ENCODE measurements around the gene LTBP1. TPM values are rescaled to one million over a fixed set of nuclear protein-coding genes. Genes with fewer than 3 reads are reported as not detected.
"Not testable (repeated sequence)": the region's sequence is repeated elsewhere in the genome, so short reads cannot be mapped to it uniquely, and the experiment has no call there.

Gene LTBP1
- total RNA-seq, 1 experiment from 2014 or later: 162 TPM

- no peak for DNase-seq (ENCODE audit: low read depth)
Measured at GRCh38 chr2:33038799-33039198, 92.0 kb downstream of the LTBP1 start.

GRCh38 chr2:33040541-33040940, 93.8 kb downstream of the LTBP1 start:
- DNase-seq (ENCODE audit: low read depth): no peak

- DNase-seq (ENCODE audit: low read depth): no peak
Measured at GRCh38 chr2:33042265-33042664, 95.5 kb downstream of the LTBP1 start.

DNA sequence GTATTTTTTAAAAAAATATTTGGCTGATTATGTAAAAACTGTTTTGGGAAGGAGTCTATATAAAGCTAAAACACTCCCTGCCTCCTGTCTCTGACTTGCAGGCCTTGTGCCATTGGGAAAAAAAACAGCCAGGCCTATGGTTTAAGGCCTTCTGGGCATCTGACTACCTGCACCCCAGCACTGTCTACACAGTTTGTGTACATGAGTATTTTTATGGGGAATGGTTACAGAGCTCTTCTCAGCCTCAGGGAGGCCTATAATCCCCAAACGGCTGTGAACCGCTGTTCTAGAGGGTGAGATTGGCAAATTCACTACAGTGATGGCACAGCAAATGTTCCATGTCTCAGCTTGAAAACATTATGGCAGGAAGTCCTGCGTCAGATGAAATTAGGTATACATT, 96.1 kb downstream of the LTBP1 start:
- no peak for DNase-seq (ENCODE audit: low read depth)

DNA sequence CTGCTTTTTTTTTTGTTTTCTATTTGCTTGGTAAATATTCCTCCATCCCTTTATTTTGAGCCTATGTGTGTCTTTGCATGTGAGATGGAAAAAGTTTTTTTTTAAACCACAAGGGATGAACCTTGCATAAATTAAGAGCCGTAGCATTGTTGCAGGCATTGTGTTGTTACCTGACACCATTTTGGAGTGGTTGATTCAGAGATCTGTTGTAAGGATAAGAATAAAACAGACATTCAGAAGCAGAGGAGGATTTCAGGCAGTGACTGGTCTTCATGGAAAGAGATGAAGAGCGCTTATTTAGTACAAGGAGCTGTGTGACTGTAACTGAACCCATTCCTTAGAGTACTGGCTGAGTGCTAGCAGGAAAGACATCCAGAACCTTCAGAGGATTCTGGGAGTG, 101.2 kb downstream of the LTBP1 start:
- DNase-seq (ENCODE audit: low read depth): peak; percentile 43

DNA sequence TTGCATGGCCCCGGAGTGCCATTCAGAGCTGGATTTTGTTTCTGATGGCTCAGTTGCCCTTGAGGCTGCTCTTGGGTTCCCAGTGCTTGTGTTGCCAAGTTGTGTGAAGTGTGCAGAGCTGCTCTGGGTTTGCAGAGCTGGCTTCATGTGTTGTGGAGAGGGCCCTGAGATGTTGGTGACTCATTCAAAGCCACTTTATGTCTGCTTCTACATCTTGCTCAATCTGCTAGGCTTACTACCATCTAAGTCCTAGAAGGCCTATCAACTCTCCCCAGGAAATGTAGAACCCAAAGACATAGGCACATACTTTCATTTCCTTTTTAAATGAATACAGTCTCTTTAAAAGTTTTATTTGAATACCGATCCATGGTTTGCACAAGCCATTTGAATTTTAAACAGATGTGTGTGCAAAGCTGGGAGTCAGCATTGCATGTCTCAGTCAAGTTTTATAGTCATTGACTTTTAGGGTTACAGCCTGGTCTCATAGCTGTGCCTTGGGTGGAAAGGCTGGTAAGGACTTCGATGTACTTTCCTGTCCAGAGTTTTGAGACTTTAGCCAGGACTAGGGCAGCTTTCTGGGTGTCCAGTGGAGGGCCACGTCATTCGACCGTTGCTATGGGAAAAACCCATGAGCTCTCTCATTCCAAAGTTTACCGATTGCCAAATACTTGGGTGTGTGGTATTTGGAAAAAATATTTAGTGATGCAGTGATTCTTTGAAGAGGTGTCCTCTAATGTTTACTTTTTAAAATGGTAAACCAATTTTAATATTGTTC, 105.0 kb downstream of the LTBP1 start:
- DNase-seq (ENCODE audit: low read depth): peak; percentile 81

DNA sequence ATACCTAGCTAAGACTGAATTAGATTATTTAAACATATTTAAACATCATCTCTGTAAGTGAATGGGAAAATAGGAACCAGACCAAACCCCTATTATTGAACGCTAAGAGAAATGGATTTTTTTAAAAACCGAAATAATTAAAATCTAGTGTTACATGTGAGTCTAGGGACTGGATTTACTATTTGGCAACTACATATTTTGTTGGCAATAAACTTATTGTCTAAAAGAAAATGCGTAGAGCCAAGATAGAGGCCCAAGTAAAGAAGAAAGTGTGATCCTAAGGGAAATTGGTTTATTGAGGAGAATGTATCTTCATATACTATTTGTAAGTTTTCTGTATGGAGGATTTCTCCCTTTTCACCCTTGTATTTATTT, 105.6 kb downstream of the LTBP1 start:
- no peak for DNase-seq (ENCODE audit: low read depth)

- not testable (repeated sequence) for DNase-seq (ENCODE audit: low read depth)
Measured at GRCh38 chr2:33052795-33053194, 106.0 kb downstream of the LTBP1 start.

DNA sequence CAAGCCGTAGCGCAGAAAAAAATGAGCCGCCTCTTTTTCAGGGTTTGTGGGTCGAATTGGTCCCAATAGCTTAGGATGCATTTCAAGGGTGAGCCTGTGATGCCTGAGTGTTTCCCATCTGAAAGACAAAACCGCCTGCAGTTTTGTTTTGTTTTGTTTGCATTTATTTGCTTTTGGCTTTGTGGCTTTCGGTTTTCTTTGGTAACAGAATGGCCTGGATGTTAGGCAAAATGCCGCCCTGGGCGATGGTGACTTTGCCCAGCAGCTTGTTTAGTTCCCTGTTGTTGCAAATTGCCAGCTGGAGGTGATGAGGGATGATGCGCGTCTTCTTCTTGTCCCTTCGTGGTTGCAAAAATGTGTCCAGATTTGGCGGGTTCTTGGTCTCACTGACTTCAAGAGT, 109.4 kb downstream of the LTBP1 start:
- no peak for DNase-seq (ENCODE audit: low read depth)

DNA sequence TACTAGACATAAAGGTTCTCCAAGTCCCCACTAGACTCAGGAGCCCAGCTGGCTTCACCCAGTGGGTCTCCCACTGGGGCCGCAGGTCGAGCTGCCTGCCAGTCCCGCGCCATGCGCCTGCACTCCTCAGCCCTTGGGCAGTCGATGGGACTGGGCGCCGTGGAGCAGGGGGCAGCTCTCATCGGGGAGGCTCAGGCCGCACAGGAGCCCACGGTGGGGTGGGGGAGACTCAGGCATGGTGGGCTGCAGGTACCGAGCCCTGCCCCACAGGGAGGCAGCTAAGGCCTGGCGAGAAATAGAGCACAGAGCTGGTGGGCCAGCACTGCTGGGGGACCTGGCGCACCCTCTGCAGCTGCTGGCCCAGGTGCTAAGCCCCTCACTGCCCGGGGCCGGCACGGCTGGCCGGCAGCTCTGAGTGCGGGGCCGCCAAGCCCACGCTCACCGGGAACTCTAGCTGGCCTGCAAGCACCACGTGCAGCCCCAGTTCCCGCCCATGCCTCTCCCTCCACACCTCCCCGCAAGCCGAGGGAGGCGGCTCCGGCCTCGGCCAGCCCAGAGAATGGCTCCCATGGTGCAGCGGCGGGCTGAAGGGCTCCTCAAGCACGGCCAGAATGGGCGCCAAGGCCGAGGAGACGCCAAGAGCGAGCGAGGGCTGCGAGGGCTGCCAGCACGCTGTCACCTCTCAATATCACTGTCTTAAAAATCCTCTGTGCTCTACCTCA, 110.7 kb downstream of the LTBP1 start:
- not testable (repeated sequence) for DNase-seq (ENCODE audit: low read depth)

GRCh38 chr2:33058716-33059470, 112.1 kb downstream of the LTBP1 start:
- no peak for DNase-seq (ENCODE audit: low read depth)

DNA sequence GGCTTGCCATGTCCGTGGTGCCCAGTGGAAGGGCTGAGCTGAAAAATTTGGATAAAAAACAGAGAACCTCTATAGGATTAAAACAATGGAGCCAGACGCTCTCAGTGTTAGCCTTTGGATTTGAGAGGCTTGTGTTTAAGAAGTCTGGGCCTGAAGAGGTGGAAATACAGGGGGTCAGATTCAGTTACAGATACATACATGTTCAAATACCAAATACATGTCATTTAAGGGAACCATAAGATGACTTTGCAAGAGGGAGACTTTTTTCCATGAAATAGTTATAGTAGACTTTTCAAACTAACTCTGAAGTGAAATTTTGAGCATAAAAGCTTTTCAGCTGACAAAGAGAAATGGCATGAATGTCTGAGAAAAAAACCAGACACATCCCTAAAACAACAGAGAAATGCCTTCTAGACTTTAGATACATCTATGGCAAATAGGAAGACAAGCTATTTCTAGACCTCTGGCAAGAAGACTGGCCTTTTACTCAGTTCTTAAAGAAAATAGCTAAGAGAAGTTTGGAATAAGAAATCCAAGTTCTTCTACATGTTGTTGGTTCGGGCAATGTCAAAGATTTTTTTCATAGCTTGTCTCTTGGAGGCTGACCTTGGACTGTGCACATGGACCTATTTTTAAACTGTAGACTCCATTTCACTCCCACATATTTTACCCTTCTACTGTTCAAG, 112.9 kb downstream of the LTBP1 start:
- DNase-seq (ENCODE audit: low read depth): no peak

- DNase-seq (ENCODE audit: low read depth): no peak
Measured at GRCh38 chr2:33060405-33060804, 113.7 kb downstream of the LTBP1 start.

GRCh38 chr2:33062665-33063250, 116.0 kb downstream of the LTBP1 start:
- DNase-seq (ENCODE audit: low read depth): no peak

DNA sequence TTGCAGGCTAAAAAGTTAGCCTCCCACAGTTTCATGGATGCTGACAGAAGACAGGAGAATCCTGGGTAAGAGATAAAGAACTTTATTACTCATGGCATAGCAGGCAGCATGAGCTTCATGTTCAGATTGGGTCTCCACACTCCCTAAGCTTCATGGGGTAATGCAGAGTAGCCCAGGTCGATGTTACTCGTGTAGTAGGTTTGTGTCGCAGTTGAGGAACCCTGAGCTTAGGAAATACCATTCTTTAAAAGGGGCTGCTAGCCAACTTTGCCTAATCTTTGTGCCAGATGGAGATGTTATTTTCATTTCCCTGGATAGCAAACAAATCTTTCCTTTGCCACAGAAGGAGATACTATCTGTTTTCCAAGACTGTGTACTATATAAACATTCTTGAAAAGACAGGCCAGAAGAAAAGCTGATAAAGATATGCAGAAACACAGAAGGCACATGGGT, 117.6 kb downstream of the LTBP1 start:
- no peak for DNase-seq (ENCODE audit: low read depth)

DNA sequence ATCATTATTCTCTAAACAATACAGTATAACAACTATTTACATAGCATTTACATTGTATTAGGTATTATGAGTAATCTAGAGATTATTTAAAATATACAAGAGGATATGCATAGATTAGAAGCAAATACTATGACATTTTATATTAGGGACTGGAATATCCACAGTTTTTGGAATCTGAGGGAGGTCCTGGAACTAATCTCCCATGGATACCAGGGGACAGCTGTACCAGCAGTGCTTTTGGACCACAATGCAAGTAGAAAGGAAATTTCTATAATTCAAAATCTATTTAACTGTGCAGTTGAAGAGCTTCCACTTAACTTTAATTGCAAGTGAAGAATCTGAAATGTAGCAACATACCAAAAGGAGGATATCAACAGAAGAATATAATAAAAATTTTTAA, 120.8 kb downstream of the LTBP1 start:
- DNase-seq (ENCODE audit: low read depth): no peak

DNA sequence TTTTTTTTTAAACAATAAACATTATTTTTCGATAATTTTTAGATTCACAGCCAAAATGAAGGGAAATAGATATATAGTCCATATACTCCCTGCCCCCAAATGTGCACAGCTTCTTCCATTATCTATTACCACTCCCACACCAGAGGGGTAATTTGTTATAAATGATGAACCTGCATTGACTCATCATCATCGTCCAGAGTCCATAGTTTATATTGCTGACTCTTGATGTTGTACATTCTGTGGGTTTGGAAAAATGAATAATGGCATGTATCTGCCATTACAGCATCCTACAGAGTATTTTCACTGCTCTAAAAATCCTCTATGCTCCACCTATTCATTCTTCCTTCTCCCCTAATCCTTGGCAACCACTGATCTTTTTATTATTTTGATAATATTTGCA, 121.5 kb downstream of the LTBP1 start:
- DNase-seq (ENCODE audit: low read depth): peak; percentile 58

DNA sequence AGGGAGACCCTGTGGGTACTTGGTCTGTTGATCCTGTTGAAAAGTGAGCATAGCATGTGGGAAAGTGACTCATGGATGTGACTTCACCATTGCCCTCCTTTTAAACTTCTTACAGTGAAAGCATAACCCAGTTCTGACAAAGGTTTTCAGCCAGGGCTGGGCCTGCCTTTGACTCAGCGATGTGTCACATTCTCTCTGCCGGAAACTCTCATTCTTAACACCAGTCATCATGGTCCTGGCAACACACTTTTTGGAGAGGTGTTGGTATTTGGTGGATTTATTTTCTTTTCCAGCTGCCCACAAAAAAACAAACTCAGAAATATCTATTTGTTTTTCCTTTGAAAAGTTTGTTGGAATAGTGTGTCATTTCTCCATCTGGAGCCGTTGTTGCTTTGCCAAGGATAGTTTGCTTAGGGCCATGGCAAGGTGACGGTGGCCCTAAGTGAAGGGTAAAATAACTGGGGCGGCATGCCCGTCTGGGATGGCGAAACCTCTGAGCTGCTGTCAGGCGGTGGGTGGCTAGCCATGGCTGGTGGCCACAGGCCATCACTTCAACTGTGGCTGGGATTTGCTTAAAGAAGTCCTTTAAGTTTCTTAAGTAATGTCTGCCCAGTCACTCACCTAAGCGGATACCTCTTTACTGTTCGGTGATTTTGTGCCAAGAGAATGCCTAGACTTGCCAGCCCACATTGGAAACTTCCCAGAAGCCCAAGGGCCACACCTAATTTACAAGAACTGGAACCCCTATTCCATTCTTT, 123.3 kb downstream of the LTBP1 start:
- DNase-seq (ENCODE audit: low read depth): peak; percentile 99

GRCh38 chr2:33071591-33071990, 124.8 kb downstream of the LTBP1 start:
- DNase-seq (ENCODE audit: low read depth): peak; percentile 24

DNA sequence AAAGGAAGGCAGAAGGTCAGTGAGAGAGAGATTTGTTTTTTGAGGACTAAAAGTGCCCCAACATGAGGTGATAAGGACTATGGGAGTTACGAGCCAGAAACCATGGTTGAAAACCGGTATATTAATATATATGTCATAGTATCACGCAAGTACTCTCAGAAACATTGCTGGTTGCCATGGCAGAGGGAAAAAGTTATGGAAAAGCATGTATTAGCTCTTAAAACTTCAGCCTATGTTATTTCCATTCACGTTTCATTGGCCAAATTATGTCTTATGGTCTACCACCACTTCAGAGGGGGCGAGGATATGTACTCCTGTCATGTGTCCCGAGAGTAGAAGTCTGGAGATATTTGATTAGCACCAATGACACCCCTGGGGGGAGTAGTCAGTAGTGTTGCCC, 125.9 kb downstream of the LTBP1 start:
- no peak for DNase-seq (ENCODE audit: low read depth)

DNA sequence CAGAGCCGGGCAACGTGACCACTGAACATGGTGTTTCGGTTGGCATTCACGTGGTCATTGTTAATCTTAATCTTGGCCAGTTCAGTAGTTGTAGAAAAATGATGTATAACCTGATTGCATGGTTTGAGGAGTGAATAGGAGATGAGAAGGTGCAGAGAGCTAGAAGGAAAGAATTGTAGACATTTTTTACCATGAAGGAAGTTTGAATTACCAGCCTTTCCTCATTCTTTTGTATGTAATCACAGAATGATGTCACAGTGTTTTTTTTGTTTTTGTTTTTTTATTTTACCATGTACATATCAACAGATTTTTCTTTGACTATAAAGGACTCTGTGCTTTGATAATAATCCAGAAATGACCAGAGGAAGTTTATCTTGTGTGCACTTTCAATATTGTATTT, 126.3 kb downstream of the LTBP1 start:
- no peak for DNase-seq (ENCODE audit: low read depth)
